ENCODE data around the gene GPRC5C.
"Not testable (repeated sequence)": the region's sequence is repeated elsewhere in the genome, so short reads cannot be mapped to it uniquely, and the experiment has no call there.

The GPRC5C gene

GRCh38 chr17:74477411-74477810, 45.5 kb downstream of the GPRC5C start:
- DNase-seq, result no peak

DNA sequence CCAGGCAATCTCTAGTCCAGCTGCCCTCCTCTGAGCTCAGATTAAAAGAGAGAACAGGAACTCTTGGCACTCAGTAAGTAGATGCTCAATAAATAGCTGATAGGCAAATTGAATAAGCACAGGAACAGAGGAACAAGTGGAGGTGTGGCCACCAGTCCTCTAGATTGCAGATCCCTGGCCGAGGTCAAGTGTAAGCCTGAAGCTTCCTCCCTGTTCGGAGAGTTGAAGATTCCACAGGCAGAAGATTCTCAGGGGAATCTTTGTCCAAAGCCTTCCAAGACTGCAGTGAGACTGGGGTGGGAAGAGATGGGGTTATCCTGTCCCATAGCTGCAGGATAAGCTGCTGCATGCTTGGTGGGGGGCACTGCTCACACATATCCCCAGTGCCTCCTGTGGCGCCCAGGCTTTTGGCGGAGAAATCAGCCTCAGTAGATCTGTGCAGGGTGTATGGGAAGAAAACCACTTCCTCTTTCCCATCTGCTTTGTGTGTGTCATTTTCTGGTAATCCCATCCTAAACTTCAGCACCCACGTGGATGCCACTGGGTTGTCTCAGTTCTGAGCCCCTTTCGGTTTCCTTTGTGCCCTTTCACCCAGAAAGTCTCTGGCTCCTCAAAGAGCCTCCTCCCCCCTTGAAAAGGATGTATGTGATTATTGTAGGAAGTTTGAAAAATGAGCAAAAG, 46.7 kb downstream of the GPRC5C start:
- DNase-seq, result peak; percentile 97

- no peak for DNase-seq
These were observed 48.4 kb downstream of the GPRC5C start for GRCh38 chr17:74480290-74480689.

DNA sequence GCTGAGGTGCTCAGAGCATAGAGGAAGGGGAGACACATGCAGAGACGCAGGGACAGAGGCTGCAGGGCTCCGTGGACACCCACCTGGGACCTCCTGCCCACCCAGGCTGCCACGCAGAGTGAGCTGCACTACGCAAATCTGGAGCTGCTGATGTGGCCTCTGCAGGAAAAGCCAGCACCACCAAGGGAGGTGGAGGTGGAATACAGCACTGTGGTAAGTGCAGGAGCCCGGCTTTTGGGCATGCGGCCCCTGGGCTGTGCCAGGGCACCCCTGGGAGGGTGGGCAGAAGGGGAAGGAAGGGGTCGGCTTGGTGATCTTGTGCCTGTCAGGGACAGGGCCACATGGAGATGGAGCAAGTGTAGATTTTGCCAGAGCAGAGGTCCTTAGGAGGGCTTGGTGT, 49.7 kb downstream of the GPRC5C start:
- DNase-seq, result no peak

DNA sequence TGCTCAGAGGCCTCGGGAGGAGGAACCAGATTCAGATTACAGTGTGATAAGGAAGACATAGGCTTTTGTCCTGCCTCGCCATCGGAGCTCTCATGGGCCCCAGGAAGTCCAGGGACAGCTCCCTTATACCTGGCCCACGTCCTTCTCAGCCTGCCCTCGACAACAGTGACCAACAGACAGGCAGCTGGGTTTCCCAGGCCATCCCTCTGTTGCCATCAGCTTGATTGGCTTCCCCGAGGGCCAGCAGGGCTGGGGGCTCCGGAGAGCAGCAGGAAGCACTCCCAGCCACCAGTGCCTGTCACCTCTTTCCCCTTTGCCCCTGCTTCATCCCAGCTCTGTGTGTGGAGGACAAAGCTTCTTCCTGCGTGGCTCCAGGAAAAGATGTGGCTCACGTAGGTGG, 52.2 kb downstream of the GPRC5C start:
- no peak for DNase-seq

DNA sequence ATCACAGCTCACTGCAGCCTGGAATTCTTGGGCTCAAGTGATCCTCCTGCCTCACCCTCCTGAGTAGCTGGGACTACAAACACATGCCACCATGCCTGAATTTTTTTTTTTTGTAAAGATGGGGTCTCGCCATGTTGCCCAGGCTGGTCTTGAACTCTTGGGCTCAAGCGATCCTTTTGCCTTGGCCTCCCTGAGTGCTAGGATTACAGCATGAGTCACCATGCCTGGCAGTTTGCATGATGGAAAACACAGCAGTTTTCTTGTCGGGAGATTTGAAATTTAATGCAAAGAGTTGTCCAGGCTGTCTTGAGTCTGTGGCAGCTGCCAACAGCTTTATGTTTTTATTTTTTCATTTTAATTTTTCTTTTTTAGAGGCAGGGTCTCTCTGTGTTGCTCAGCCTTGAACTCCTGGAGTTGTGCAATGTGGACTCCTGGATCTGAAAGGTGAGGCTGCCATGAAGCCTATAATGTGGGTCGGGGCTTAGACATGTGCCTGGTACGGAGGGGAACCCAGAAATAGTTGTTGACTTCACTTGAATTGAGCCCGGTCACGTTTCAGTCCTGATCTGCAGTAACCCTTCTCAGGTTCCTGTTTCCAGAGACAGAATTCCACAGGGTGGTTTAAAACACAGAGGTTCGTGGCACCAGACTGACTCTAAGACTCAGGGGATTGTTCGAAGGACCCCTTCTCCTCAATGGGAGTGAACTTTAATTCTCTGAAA, 53.3 kb downstream of the GPRC5C start:
- DNase-seq, result no peak

- no peak for DNase-seq
These were observed 54.0 kb downstream of the GPRC5C start for GRCh38 chr17:74485841-74486240.

GRCh38 chr17:74488276-74488675, 56.4 kb downstream of the GPRC5C start:
- DNase-seq, result not testable (repeated sequence)

GRCh38 chr17:74490716-74491115, 58.8 kb downstream of the GPRC5C start:
- DNase-seq, result no peak

- peak; percentile 94 for DNase-seq
These were observed 59.7 kb downstream of the GPRC5C start for GRCh38 chr17:74491626-74492025.

GRCh38 chr17:74493331-74493833, 61.5 kb downstream of the GPRC5C start:
- DNase-seq, result peak; percentile 65

Data from MV-4-11 (cell line).